HUES48 (cell line): ENCODE measurements around the gene RANBP17.

Source experiments
- H3K27ac ChIP-seq: one replicate; pipeline ENCODE4 v1.7.0; 2013; ENCODE audit warnings: low read depth, low read length, inconsistent platforms
- H3K27me3 ChIP-seq: 2 replicates; pipeline ENCODE4 v1.6.1; 2013; ENCODE audit warnings: mild to moderate bottlenecking, low read length; ENCODE audit not compliant: control insufficient read depth, insufficient read depth
- H3K36me3 ChIP-seq: 2 replicates; pipeline ENCODE4 v1.6.1; 2013; ENCODE audit warnings: low read length; ENCODE audit not compliant: control insufficient read depth, insufficient read depth
- H3K4me1 ChIP-seq: 2 replicates; pipeline ENCODE4 v1.6.1; 2013; ENCODE audit warnings: mild to moderate bottlenecking, low read length; ENCODE audit not compliant: control insufficient read depth, insufficient read depth
- H3K4me3 ChIP-seq: 2 replicates; pipeline ENCODE4 v1.5.1; 2013; ENCODE audit warnings: mild to moderate bottlenecking, low read depth, low read length
- H3K9ac ChIP-seq: 2 replicates; pipeline ENCODE4 v1.6.1; 2013; ENCODE audit warnings: mild to moderate bottlenecking, low read depth, low read length, moderate library complexity
- H3K9me3 ChIP-seq: 2 replicates; pipeline ENCODE4 v1.6.1; 2013; ENCODE audit warnings: low read length; ENCODE audit not compliant: control insufficient read depth, insufficient read depth

Gene RANBP17

GRCh38 chr5:171263181-171263580, 401.4 kb downstream of the RANBP17 start:
- H3K9me3 ChIP-seq: no peaks in the 10 kb centered on the region
- H3K9ac ChIP-seq: no peak overlapping the region
- no peaks in the 10 kb centered on the region for H3K27me3 ChIP-seq
- no peak overlapping the region for H3K4me3 ChIP-seq
- H3K4me1 ChIP-seq: no peaks in the 10 kb centered on the region
- H3K36me3 ChIP-seq: no peaks in the 10 kb centered on the region
- no peak overlapping the region for H3K27ac ChIP-seq

- Histone ChIP-seq H3K4me3 (no peak overlapping the region), H3K9ac (no peak overlapping the region), H3K27ac (no peak overlapping the region), H3K27me3 (no peaks in the 10 kb centered on the region), H3K9me3 (no peaks in the 10 kb centered on the region), H3K36me3 (no peaks in the 10 kb centered on the region), H3K4me1 (no peaks in the 10 kb centered on the region)
Observed at GRCh38 chr5:171264843-171265242, 403.0 kb downstream of the RANBP17 start.

GRCh38 chr5:171268700-171269620, 407.1 kb downstream of the RANBP17 start:
- H3K27ac ChIP-seq: no peak overlapping the region
- H3K9ac ChIP-seq: no peak overlapping the region
- no peaks in the 10 kb centered on the region for H3K9me3 ChIP-seq
- no peak overlapping the region for H3K4me3 ChIP-seq
- no peaks in the 10 kb centered on the region for H3K36me3 ChIP-seq
- H3K4me1 ChIP-seq: no peaks in the 10 kb centered on the region
- H3K27me3 ChIP-seq: no peaks in the 10 kb centered on the region

GRCh38 chr5:171269717-171270116, 407.9 kb downstream of the RANBP17 start:
- no peaks in the 10 kb centered on the region for H3K36me3 ChIP-seq
- H3K4me1 ChIP-seq: no peaks in the 10 kb centered on the region
- no peak overlapping the region for H3K27ac ChIP-seq
- no peak overlapping the region for H3K9ac ChIP-seq
- H3K9me3 ChIP-seq: no peaks in the 10 kb centered on the region
- H3K27me3 ChIP-seq: no peaks in the 10 kb centered on the region
- H3K4me3 ChIP-seq: no peak overlapping the region

GRCh38 chr5:171270136-171270535, 408.3 kb downstream of the RANBP17 start:
- Histone ChIP-seq H3K9ac (no peak overlapping the region), H3K9me3 (no peaks in the 10 kb centered on the region), H3K36me3 (no peaks in the 10 kb centered on the region), H3K4me3 (no peak overlapping the region), H3K27ac (no peak overlapping the region), H3K4me1 (no peaks in the 10 kb centered on the region), H3K27me3 (no peaks in the 10 kb centered on the region)

GRCh38 chr5:171271798-171272197, 410.0 kb downstream of the RANBP17 start:
- Histone ChIP-seq H3K9me3 (no peaks in the 10 kb centered on the region), H3K27ac (no peak overlapping the region), H3K4me3 (no peak overlapping the region)

GRCh38 chr5:171272996-171273970, 411.5 kb downstream of the RANBP17 start:
- Histone ChIP-seq H3K4me1 (peaks cover 5% of the 10 kb centered on the region; the same call in 1 of the 2 replicates), H3K36me3 (no peaks in the 10 kb centered on the region), H3K27ac (no peak overlapping the region)

More at GRCh38 chr5:171271798-171272197, 410.0 kb downstream of the RANBP17 start:
- no peaks in the 10 kb centered on the region for H3K36me3 ChIP-seq
- no peak overlapping the region for H3K9ac ChIP-seq
- peaks cover 5% of the 10 kb centered on the region; the same call in 1 of the 2 replicates for H3K4me1 ChIP-seq
- H3K27me3 ChIP-seq: no peaks in the 10 kb centered on the region

GRCh38 chr5:171275841-171276544, 414.2 kb downstream of the RANBP17 start:
- Histone ChIP-seq H3K27ac (no peak overlapping the region), H3K9me3 (no peaks in the 10 kb centered on the region), H3K27me3 (no peaks in the 10 kb centered on the region)

More at GRCh38 chr5:171272996-171273970, 411.5 kb downstream of the RANBP17 start:
- no peaks in the 10 kb centered on the region for H3K27me3 ChIP-seq
- H3K9ac ChIP-seq: no peak overlapping the region
- H3K9me3 ChIP-seq: no peaks in the 10 kb centered on the region
- H3K4me3 ChIP-seq: no peak overlapping the region

GRCh38 chr5:171283753-171284152, 421.9 kb downstream of the RANBP17 start:
- H3K4me3 ChIP-seq: no peak overlapping the region
- no peaks in the 10 kb centered on the region for H3K9me3 ChIP-seq
- H3K27ac ChIP-seq: no peak overlapping the region
- H3K36me3 ChIP-seq: no peaks in the 10 kb centered on the region
- no peak overlapping the region for H3K9ac ChIP-seq
- H3K4me1 ChIP-seq: no peaks in the 10 kb centered on the region
- no peaks in the 10 kb centered on the region for H3K27me3 ChIP-seq

More at GRCh38 chr5:171275841-171276544, 414.2 kb downstream of the RANBP17 start:
- Histone ChIP-seq H3K9ac (no peak overlapping the region), H3K4me3 (no peak overlapping the region), H3K4me1 (peaks cover 5% of the 10 kb centered on the region; the same call in 1 of the 2 replicates), H3K36me3 (no peaks in the 10 kb centered on the region)

GRCh38 chr5:171285465-171285864, 423.6 kb downstream of the RANBP17 start:
- no peak overlapping the region for H3K9ac ChIP-seq
- H3K4me3 ChIP-seq: no peak overlapping the region
- no peak overlapping the region for H3K27ac ChIP-seq
- no peaks in the 10 kb centered on the region for H3K9me3 ChIP-seq
- H3K4me1 ChIP-seq: no peaks in the 10 kb centered on the region
- H3K27me3 ChIP-seq: no peaks in the 10 kb centered on the region
- H3K36me3 ChIP-seq: no peaks in the 10 kb centered on the region
